ENCODE results near the gene MRPS12. TPM values are rescaled to one million over a fixed set of nuclear protein-coding genes. Genes with fewer than 3 reads are reported as not detected.

The MRPS12 gene
- total RNA-seq, 1 donor from 2014 or later, result 47.5 TPM

DNA sequence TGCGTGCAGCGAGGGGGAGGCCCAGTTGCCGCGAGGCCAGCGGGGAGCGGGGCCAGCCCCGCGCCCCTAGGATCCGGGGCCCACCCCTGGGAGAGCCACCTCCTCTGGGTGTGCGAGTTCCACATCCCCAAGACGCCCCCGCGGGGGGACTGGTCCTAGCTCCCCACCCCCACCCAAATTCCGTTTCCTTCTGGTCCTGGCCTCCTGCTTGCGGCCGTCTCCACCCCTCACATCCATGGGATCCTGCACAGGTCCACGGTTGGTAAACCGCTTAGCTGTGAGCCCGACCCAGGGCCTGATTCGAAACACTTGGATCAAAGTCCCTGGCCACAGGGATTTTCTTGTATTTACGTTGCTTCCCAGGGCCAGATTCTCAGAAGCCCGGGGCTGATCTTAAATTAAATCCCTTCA, 45.1 kb downstream of the MRPS12 start:
- DNase-seq, result peak; percentile 37

- DNase-seq, result peak; percentile 29
Observed at GRCh38 chr19:38977445-38978325, 46.9 kb downstream of the MRPS12 start.

GRCh38 chr19:38978326-38978689, 47.6 kb downstream of the MRPS12 start:
- no peak for DNase-seq

GRCh38 chr19:38979812-38980211, 49.1 kb downstream of the MRPS12 start:
- DNase-seq, result no peak

- DNase-seq, result no peak
Observed at GRCh38 chr19:38980583-38981374, 50.0 kb downstream of the MRPS12 start.

Other genes starting within 250 kb of the MRPS12 start
- gene CAPN12, start 186.5 kb upstream of the MRPS12 start, total RNA-seq, result 0.05 TPM in 1 of 2 replicates, not detected in the other
- not detected in 2 replicates for gene LGALS7, start 157.4 kb upstream of the MRPS12 start, total RNA-seq
- gene LGALS7B, start 141.7 kb upstream of the MRPS12 start, total RNA-seq, result 1.4 TPM in 1 of 2 replicates, not detected in the other
- not detected in 2 replicates for gene LGALS4, start 118.0 kb upstream of the MRPS12 start, total RNA-seq
- 27.6 and 32.0 TPM in 2 replicates for gene ECH1, start 99.2 kb upstream of the MRPS12 start, total RNA-seq
- 293 and 327 TPM in 2 replicates for gene HNRNPL, start 81.0 kb upstream of the MRPS12 start, total RNA-seq
- gene RINL, start 52.7 kb upstream of the MRPS12 start, total RNA-seq, result 8.3 and 17.5 TPM in 2 replicates
- gene SIRT2, start 31.3 kb upstream of the MRPS12 start, total RNA-seq, result 118 and 122 TPM in 2 replicates
- 10.9 and 21.0 TPM in 2 replicates for gene NFKBIB, start 31.0 kb upstream of the MRPS12 start, total RNA-seq
- gene CCER2, start 18.8 kb upstream of the MRPS12 start, total RNA-seq, result not detected in 2 replicates
- gene SARS2, start 181 bp upstream of the MRPS12 start, total RNA-seq, result 16.7 and 22.2 TPM in 2 replicates
- 15.6 and 17.9 TPM in 2 replicates for gene FBXO17, start 44.8 kb downstream of the MRPS12 start, total RNA-seq
- gene FBXO27, start 101.6 kb downstream of the MRPS12 start, total RNA-seq, result 0.98 and 1.5 TPM in 2 replicates
- 0.19 TPM in 1 of 2 replicates, not detected in the other for gene ACP7, start 153.4 kb downstream of the MRPS12 start, total RNA-seq
- gene PAK4, start 194.8 kb downstream of the MRPS12 start, total RNA-seq, result 5.8 and 17.4 TPM in 2 replicates